Activated T-helper 1 cell treated with anti-CD3 and anti-CD28 coated beads, Interleukin-12 subunit alpha, Interleukin-12 subunit beta, Interleukin-2, Interleukin-4 antibody, amounts not matched to agents 30 ng/mL and 10 ng/mL and 1 ng/mL, durations not matched to agents 14 hours and 24 hours and 36 hours (primary cell): ENCODE results near the gene EXOC8. TPM values are rescaled to one million over a fixed set of nuclear protein-coding genes. Genes with fewer than 3 reads are reported as not detected.

Source experiments
- DNase-seq: peaks from one replicate; pipeline ENCODE4 v3.0.0; 2021; ENCODE audit warnings: low spot score
- H3K27ac Mint-ChIP-seq: one replicate; pipeline ENCODE4 v1.8.0; 2021; ENCODE audit warnings: mild to moderate bottlenecking, mixed read lengths
- H3K27me3 Mint-ChIP-seq: one replicate; pipeline ENCODE4 v1.8.0; 2022; ENCODE audit warnings: mild to moderate bottlenecking, moderate library complexity, mixed read lengths; ENCODE audit not compliant: insufficient read depth
- H3K36me3 Mint-ChIP-seq: one replicate; pipeline ENCODE4 v1.8.0; 2021; ENCODE audit warnings: low read depth, mixed read lengths
- H3K4me1 Mint-ChIP-seq: one replicate; pipeline ENCODE4 v1.8.0; 2021; ENCODE audit warnings: low read depth, mixed read lengths
- H3K4me3 Mint-ChIP-seq: one replicate; pipeline ENCODE4 v1.8.0; 2021; ENCODE audit warnings: mild to moderate bottlenecking, moderate library complexity, mixed read lengths
- H3K9me3 Mint-ChIP-seq: one replicate; pipeline ENCODE4 v1.8.0; 2021; ENCODE audit warnings: mixed read lengths
- intact Hi-C: fragments of 100-400 bp; cut with micrococcal nuclease; formaldehyde crosslinking; loops from one replicate; pipeline ENCODE4 v1.15.1; 2024
- total RNA-seq: library from RNA; stranded (reverse); gene quantifications from 2 replicates; pipeline ENCODE4 v1.2.3, GENCODE V29; 2022

Gene EXOC8
- total RNA-seq, 1 donor from 2014 or later: 15.6 TPM

- peaks cover 3% of the 10 kb centered on the region for H3K27me3 Mint-ChIP-seq
- no peaks in the 10 kb centered on the region for H3K36me3 Mint-ChIP-seq
- H3K4me1 Mint-ChIP-seq: no peaks in the 10 kb centered on the region
- H3K27ac Mint-ChIP-seq: no peak overlapping the region
- DNase-seq: no peak
- intact Hi-C loops: no loop called here
- no peaks in the 10 kb centered on the region for H3K9me3 Mint-ChIP-seq
- no peak overlapping the region for H3K4me3 Mint-ChIP-seq
Observed at GRCh38 chr1:231284441-231284840, 53.2 kb downstream of the EXOC8 start.

Other genes with a start within 250 kb of the EXOC8 start
- gene TRIM67, start 175.8 kb downstream of the EXOC8 start, total RNA-seq: not detected in 2 replicates
- gene GNPAT, start 96.6 kb downstream of the EXOC8 start, total RNA-seq: 41.7 and 43.1 TPM in 2 replicates
- gene SPRTN, start 441 bp upstream of the EXOC8 start, total RNA-seq: 13.5 and 14.5 TPM in 2 replicates
- 17.1 and 17.8 TPM in 2 replicates for gene EGLN1, start 84.4 kb upstream of the EXOC8 start, total RNA-seq
- 42.7 and 47.1 TPM in 2 replicates for gene TSNAX, start 190.8 kb upstream of the EXOC8 start, total RNA-seq